Astrocyte (in vitro differentiated cells and primary cell): Measurements from ENCODE around the gene PSG7. TPM values are rescaled to one million over a fixed set of nuclear protein-coding genes. Genes with fewer than 3 reads are reported as not detected.
"Not testable (repeated sequence)": the region's sequence is repeated elsewhere in the genome, so short reads cannot be mapped to it uniquely, and the experiment has no call there.

ENCODE experiments used
- DNase-seq: peaks from one replicate; pipeline ENCODE4 v3.0.0-alpha.2; 2010; ENCODE audit warnings: low read depth
- FAIRE-seq: peaks from 2 replicates; lab custom pipeline; 2011; peaks lifted over from hg19 to GRCh38; lab: Jason Lieb, UNC
- H2AFZ ChIP-seq: 2 replicates; pipeline ENCODE4 v1.6.0; 2012; ENCODE audit warnings: low read depth, low read length, inconsistent platforms
- H3K27ac ChIP-seq: 2 replicates; pipeline ENCODE4 v1.5.1; 2011; ENCODE audit warnings: low read depth, low read length, inconsistent platforms
- H3K27me3 ChIP-seq: 2 replicates; pipeline ENCODE4 v1.6.0; 2011; ENCODE audit warnings: low read length, inconsistent platforms; ENCODE audit not compliant: insufficient read depth
- H3K36me3 ChIP-seq: 2 replicates; pipeline ENCODE4 v1.5.1; 2011; ENCODE audit warnings: low read length, inconsistent platforms; ENCODE audit not compliant: insufficient read depth
- H3K4me1 ChIP-seq: 2 replicates; pipeline ENCODE4 v1.5.1; 2011; ENCODE audit warnings: low read length, inconsistent platforms; ENCODE audit not compliant: insufficient read depth
- H3K4me2 ChIP-seq: 2 replicates; pipeline ENCODE4 v1.6.0; 2012; ENCODE audit warnings: low read length, inconsistent platforms
- H3K4me3 ChIP-seq: 2 replicates; pipeline ENCODE4 v1.5.1; 2011; ENCODE audit warnings: low read depth, mild to moderate bottlenecking, low read length, inconsistent platforms; ENCODE audit not compliant: insufficient read depth
- H3K79me2 ChIP-seq: 2 replicates; pipeline ENCODE4 v1.6.0; 2012; ENCODE audit warnings: mild to moderate bottlenecking, low read length, inconsistent platforms; ENCODE audit not compliant: insufficient read depth
- H3K9ac ChIP-seq: 2 replicates; pipeline ENCODE4 v1.6.0; 2012; ENCODE audit warnings: mild to moderate bottlenecking, low read length, inconsistent platforms
- H3K9me3 ChIP-seq: 2 replicates; pipeline ENCODE4 v1.5.1; 2012; ENCODE audit warnings: low read depth, mild to moderate bottlenecking, low read length, inconsistent platforms; ENCODE audit not compliant: insufficient read depth
- H4K20me1 ChIP-seq: 2 replicates; pipeline ENCODE4 v1.6.0; 2012; ENCODE audit warnings: low read length, inconsistent platforms; ENCODE audit not compliant: insufficient read depth
- H3K27ac Mint-ChIP-seq: one replicate; pipeline ENCODE4 v1.8.0; 2021; ENCODE audit warnings: mild to moderate bottlenecking, mixed read lengths; ENCODE audit not compliant: unreplicated experiment
- H3K27me3 Mint-ChIP-seq: one replicate; pipeline ENCODE4 v1.8.0; 2021; ENCODE audit warnings: low read depth, mixed read lengths; ENCODE audit not compliant: unreplicated experiment
- H3K36me3 Mint-ChIP-seq: one replicate; pipeline ENCODE4 v1.8.0; 2021; ENCODE audit warnings: low read depth, mixed read lengths; ENCODE audit not compliant: unreplicated experiment
- H3K4me1 Mint-ChIP-seq: one replicate; pipeline ENCODE4 v1.8.0; 2021; ENCODE audit warnings: low read depth, mixed read lengths; ENCODE audit not compliant: unreplicated experiment
- H3K4me3 Mint-ChIP-seq: one replicate; pipeline ENCODE4 v1.8.0; 2021; ENCODE audit warnings: mild to moderate bottlenecking, moderate library complexity, mixed read lengths; ENCODE audit not compliant: unreplicated experiment
- H3K9me3 Mint-ChIP-seq: one replicate; pipeline ENCODE4 v1.8.0; 2021; ENCODE audit warnings: mild to moderate bottlenecking, mixed read lengths; ENCODE audit not compliant: unreplicated experiment
- CTCF ChIP-seq: IDR thresholded peaks from 2 replicates; pipeline ENCODE4 v1.5.1; 2011; ENCODE audit warnings: low read depth, mild to moderate bottlenecking, inconsistent platforms, low read length, moderate library complexity; ENCODE audit not compliant: insufficient read depth
- EZH2 ChIP-seq: IDR thresholded peaks from 2 replicates; pipeline ENCODE4 v1.6.1; 2012; ENCODE audit warnings: mild to moderate bottlenecking, low read length, inconsistent platforms; ENCODE audit not compliant: insufficient read depth
- total RNA-seq: library from RNA; stranded (reverse); gene quantifications from 2 replicates; pipeline ENCODE4 v1.2.1, GENCODE V29; 2021

The PSG7 gene
- total RNA-seq, 1 donor from 2014 or later, result not detected

- no peak overlapping the region for H3K27ac ChIP-seq
- no peak overlapping the region for H3K27ac Mint-ChIP-seq
- no peak overlapping the region for H3K4me2 ChIP-seq
- no peaks in the 10 kb centered on the region for H4K20me1 ChIP-seq
- peaks cover 20% of the 10 kb centered on the region for H3K9me3 Mint-ChIP-seq
- no peak overlapping the region for H3K4me3 ChIP-seq
- H3K9ac ChIP-seq, result no peak overlapping the region
- FAIRE-seq (no peak), DNase-seq (peak; percentile 4)
- no peaks in the 10 kb centered on the region for H3K27me3 ChIP-seq
- TF ChIP-seq EZH2 (no peak), CTCF (peak; percentile 40)
- no peak overlapping the region for H3K4me3 Mint-ChIP-seq
- no peaks in the 10 kb centered on the region for H3K36me3 ChIP-seq
- H3K4me1 ChIP-seq, result no peaks in the 10 kb centered on the region
- no peaks in the 10 kb centered on the region for H3K4me1 Mint-ChIP-seq
- no peaks in the 10 kb centered on the region for H3K27me3 Mint-ChIP-seq
- no peaks in the 10 kb centered on the region for H3K79me2 ChIP-seq
- H3K9me3 ChIP-seq, result no peaks in the 10 kb centered on the region
- no peak overlapping the region for H2AFZ ChIP-seq
- H3K36me3 Mint-ChIP-seq, result no peaks in the 10 kb centered on the region
Measured at GRCh38 chr19:42942187-42942789, 5.3 kb upstream of the PSG7 start.

GRCh38 chr19:42934726-42935125, 2.3 kb downstream of the PSG7 start:
- not testable (repeated sequence) for FAIRE-seq

GRCh38 chr19:42934183-42934582, 2.8 kb downstream of the PSG7 start:
- Histone ChIP-seq H3K4me1 (peaks cover 15% of the 10 kb centered on the region), H3K9ac (peak overlapping the region; percentile 74), H3K27ac (peak overlapping the region; percentile 92)
- not testable (repeated sequence) for H3K36me3 ChIP-seq, H3K79me2 ChIP-seq, H3K36me3 Mint-ChIP-seq, H3K9me3 ChIP-seq, FAIRE-seq, H3K27ac Mint-ChIP-seq, H3K4me3 ChIP-seq, H3K4me3 Mint-ChIP-seq, H3K4me1 Mint-ChIP-seq, H3K27me3 ChIP-seq, H3K27me3 Mint-ChIP-seq, H2AFZ ChIP-seq, H3K4me2 ChIP-seq, H4K20me1 ChIP-seq
- H3K9me3 Mint-ChIP-seq, result peaks cover 31% of the 10 kb centered on the region
- peak; percentile 76 for DNase-seq

More at GRCh38 chr19:42934726-42935125, 2.3 kb downstream of the PSG7 start:
- H4K20me1 ChIP-seq, H3K4me2 ChIP-seq, H3K36me3 ChIP-seq, H3K4me3 Mint-ChIP-seq, H2AFZ ChIP-seq, H3K36me3 Mint-ChIP-seq, H3K4me3 ChIP-seq, H3K27me3 ChIP-seq, H3K27ac Mint-ChIP-seq, H3K79me2 ChIP-seq, H3K27me3 Mint-ChIP-seq, H3K4me1 Mint-ChIP-seq, DNase-seq, H3K9me3 ChIP-seq: not testable (repeated sequence)
- H3K9ac ChIP-seq, result peak overlapping the region; percentile 35
- H3K9me3 Mint-ChIP-seq, result peaks cover 35% of the 10 kb centered on the region
- H3K4me1 ChIP-seq, result peaks cover 15% of the 10 kb centered on the region
- H3K27ac ChIP-seq, result peak overlapping the region; percentile 38

- not testable (repeated sequence) for H3K4me1 Mint-ChIP-seq, H3K9me3 ChIP-seq, H3K36me3 Mint-ChIP-seq, FAIRE-seq, H3K79me2 ChIP-seq, H3K27me3 ChIP-seq, H3K27ac Mint-ChIP-seq, H3K36me3 ChIP-seq, H3K4me3 ChIP-seq, H3K4me3 Mint-ChIP-seq, DNase-seq, H4K20me1 ChIP-seq, H2AFZ ChIP-seq, H3K27me3 Mint-ChIP-seq
- H3K4me2 ChIP-seq, result peak overlapping the region; percentile 19
- peaks cover 15% of the 10 kb centered on the region for H3K4me1 ChIP-seq
- H3K9me3 Mint-ChIP-seq, result peaks cover 25% of the 10 kb centered on the region
- peak overlapping the region; percentile 74 for H3K9ac ChIP-seq
- H3K27ac ChIP-seq, result peak overlapping the region; percentile 92
Measured at GRCh38 chr19:42933412-42933811, 3.6 kb downstream of the PSG7 start.

- FAIRE-seq (peak; percentile 67), DNase-seq (peak; percentile 91)
Measured at GRCh38 chr19:42932485-42933101, 4.4 kb downstream of the PSG7 start.

More at GRCh38 chr19:42932485-42933101, 4.4 kb downstream of the PSG7 start:
- H3K79me2 ChIP-seq, H4K20me1 ChIP-seq, H3K4me1 Mint-ChIP-seq, H3K36me3 ChIP-seq, H3K9me3 ChIP-seq, H3K36me3 Mint-ChIP-seq, H3K4me3 ChIP-seq, H3K27me3 Mint-ChIP-seq, H3K27me3 ChIP-seq, H2AFZ ChIP-seq, H3K4me3 Mint-ChIP-seq, H3K27ac Mint-ChIP-seq: not testable (repeated sequence)
- peaks cover 22% of the 10 kb centered on the region for H3K9me3 Mint-ChIP-seq
- Histone ChIP-seq H3K27ac (peak overlapping the region; percentile 92), H3K4me2 (peak overlapping the region; percentile 62), H3K9ac (peak overlapping the region; percentile 71), H3K4me1 (peaks cover 15% of the 10 kb centered on the region)
